ENCODE measurements around the gene CHD3.
A peak's percentile ranks its signal among the peaks of the same experiment; 100 is the strongest.

The CHD3 gene

DNA sequence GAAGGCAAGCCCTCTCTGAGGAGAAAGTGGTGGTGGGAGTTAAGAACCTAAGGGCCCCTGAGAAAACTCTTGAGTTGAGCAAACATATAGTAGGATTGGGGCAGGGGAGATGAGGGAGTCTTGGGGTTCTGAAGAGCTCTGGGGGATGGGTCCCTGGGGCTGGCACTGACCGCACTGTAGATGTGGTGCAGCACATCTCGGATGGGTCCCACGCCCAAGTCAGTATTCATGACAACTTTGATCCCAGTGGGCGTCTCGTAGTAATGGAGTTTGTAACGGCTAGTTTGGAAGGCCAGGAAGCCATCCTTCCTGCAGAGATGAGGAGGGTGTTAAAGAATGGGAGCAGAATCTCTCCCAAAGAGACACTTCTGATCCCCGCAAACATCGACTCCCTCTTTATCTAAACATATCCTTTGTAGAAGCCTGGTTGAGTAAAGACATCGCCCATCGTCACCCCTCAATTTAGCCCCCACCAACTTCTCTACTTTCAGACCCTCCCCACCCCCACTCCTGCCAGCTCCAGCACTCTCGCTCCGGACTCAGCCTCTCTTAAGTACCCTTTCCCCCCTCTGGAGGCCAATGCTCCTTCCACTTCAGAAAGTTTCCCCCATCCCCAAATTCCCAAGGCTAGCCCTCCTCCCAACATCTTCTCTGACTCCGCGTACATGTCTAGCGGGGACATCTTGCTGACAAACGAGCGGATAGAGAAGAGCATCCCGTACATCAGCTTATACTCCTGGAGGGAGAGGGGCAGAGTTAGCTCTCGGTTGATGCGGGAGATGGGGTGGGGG lies 42.4 kb downstream of the CHD3 start:
- TF ChIP-seq PRDM1 (tag by site-specific recombination; IDR thresholded peaks at IDR 0.05) (0 out of 2 replicates have a peak, but pooled peaks have one; percentile 3), ZNF544 (tag by site-specific recombination; IDR thresholded peaks at IDR 0.05) (no peak), ZNF169 (tag by site-specific recombination; IDR thresholded peaks at IDR 0.05) (0 out of 2 replicates have a peak, but pooled peaks have one; percentile 14), YY2 (tag by site-specific recombination; IDR thresholded peaks at IDR 0.05) (no peak), ZNF768 (tag by site-specific recombination; IDR thresholded peaks at IDR 0.05) (no peak), ZBTB17 (tag by site-specific recombination; IDR thresholded peaks at IDR 0.05) (peak; percentile 71), ZNF2 (tag by site-specific recombination; IDR thresholded peaks at IDR 0.05) (no peak), ZNF670 (tag by site-specific recombination; IDR thresholded peaks at IDR 0.05; ENCODE audit: low read depth) (no peak), ZNF501 (tag by site-specific recombination; IDR thresholded peaks at IDR 0.05) (0 out of 2 replicates have a peak, but pooled peaks have one; percentile 22)
- Histone ChIP-seq H3K27ac (ENCODE audit: extremely low read depth, low read depth, low read length) (peak overlapping the region; percentile 29; the same call in 1 of the 2 replicates), H3K4me3 (ENCODE audit: low read depth, low read length) (peak overlapping the region; percentile 93), H3K36me3 (ENCODE audit: control insufficient read depth in 2 of 2, insufficient read depth in 1 of 2, low read length in 2 of 2) (peaks cover 18 to 57% of the 10 kb centered on the region in 2 experiments), H3K4me1 (ENCODE audit: control insufficient read depth, insufficient read depth, low read length) (peaks cover 5% of the 10 kb centered on the region; the same call in 1 of the 2 replicates), H3K9me3 (ENCODE audit: control insufficient read depth, insufficient read depth, low read depth, low read length) (no peaks in the 10 kb centered on the region)
- ChIA-PET POLR2A (interaction anchor here (0.9 to 5.3 kb wide), 20 partner anchors 11 to 358 kb away, joined by 3 to 66 read pairs (median 4); partner anchors contain the start of genes CHD3, FXR2, KDM6B and NAA38), CTCF (interaction anchor here (0.7 to 2.4 kb wide), 11 partner anchors 9 to 211 kb away, joined by 3 to 36 read pairs (median 5); no protein-coding TSS in a partner anchor)

DNA sequence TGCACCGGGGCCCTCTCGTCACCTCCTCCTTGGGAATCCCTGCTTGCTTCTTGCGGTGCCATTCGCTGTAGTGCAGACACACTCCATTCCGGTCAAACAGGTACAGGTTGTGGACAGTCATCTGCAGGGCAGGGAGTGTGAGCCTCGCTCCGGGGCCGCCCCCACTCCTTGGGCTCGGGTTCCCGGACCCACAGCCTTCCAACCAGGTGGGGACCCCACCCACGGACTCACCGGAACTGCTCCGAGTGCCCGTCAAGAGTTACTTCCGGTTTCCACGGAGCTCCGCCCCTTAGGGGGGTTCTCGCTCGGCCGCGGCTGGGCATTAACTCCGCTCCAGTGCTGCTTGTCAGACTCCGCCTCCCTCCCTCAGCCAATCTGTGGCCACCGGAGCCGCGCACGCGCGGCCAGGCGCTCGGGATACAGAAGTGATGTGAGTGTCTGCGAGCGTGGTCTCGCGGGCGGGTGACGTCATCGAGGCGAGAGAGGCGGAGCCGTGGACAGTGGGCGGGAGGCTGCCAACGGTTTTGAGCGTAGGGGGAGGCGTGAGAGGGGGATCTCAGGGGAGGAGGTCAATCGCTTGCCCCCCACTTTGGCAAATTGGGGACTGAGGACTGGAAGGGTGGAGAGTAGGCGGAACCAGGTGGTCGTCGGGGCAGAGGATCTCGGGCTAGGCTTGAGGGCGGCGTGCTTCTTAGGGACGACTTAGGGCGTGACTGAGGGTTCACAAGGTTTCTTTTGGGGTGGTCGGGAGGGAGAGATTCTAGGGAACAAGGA lies 43.3 kb downstream of the CHD3 start, which contains the start of the genes CNTROB and TRAPPC1:
TSS of gene CNTROB (plus strand) at position 498 of the 774 bp plus-strand sequence. CDS start 874 bp downstream, outside the sequence.
TSS of gene TRAPPC1 (minus strand) at position 238 of the 774 bp plus-strand sequence. CDS start at position 121, 117 bp downstream.
- peaks cover 27 to 62% of the 10 kb centered on the region in 2 experiments for H3K36me3 ChIP-seq (ENCODE audit: control insufficient read depth in 2 of 2, insufficient read depth in 1 of 2, low read length in 2 of 2)
- no peaks in the 10 kb centered on the region for H3K9me3 ChIP-seq (ENCODE audit: control insufficient read depth, insufficient read depth, low read depth, low read length)
- H3K27ac ChIP-seq (ENCODE audit: extremely low read depth, low read depth, low read length) = peak within 1 kb of the TSS; percentile 57; the same call in 1 of the 2 replicates
- peak within 1 kb of the TSS; percentile 93 for H3K4me3 ChIP-seq (ENCODE audit: low read depth, low read length)
- peaks cover 5% of the 10 kb centered on the region; the same call in 1 of the 2 replicates for H3K4me1 ChIP-seq (ENCODE audit: control insufficient read depth, insufficient read depth, low read length)
- POLR2A ChIA-PET = interaction anchor here (0.6 to 5.3 kb wide), 29 partner anchors 9 to 528 kb away, joined by 3 to 66 read pairs (median 4); partner anchors contain the start of genes CHD3, FXR2, KDM6B and NAA38
- CTCF ChIA-PET = interaction anchor here (0.7 to 2.4 kb wide), 13 partner anchors 10 to 1479 kb away, joined by 3 to 36 read pairs (median 5); no protein-coding TSS in a partner anchor
- TF ChIP-seq ZNF140 (tag by site-specific recombination; IDR thresholded peaks at IDR 0.05) = peak; percentile 86; the same call in 1 of the 2 replicates
- TF ChIP-seq ZNF341 (tag by site-specific recombination; IDR thresholded peaks at IDR 0.05; ENCODE audit: low read depth) = 0 out of 2 replicates have a peak, but pooled peaks have one; percentile 36
- peak; percentile 95 for TF ChIP-seq ZSCAN23 (tag by site-specific recombination; IDR thresholded peaks at IDR 0.05)
- peak; percentile 90 for TF ChIP-seq ZNF324 (tag by site-specific recombination; IDR thresholded peaks at IDR 0.05)
- 0 out of 2 replicates have a peak, but pooled peaks have one; percentile 30 for TF ChIP-seq ZNF239 (tag by site-specific recombination; IDR thresholded peaks at IDR 0.05)
- TF ChIP-seq ZNF785 (tag by site-specific recombination; IDR thresholded peaks at IDR 0.05) = peak; percentile 90
- TF ChIP-seq ZNF664 (tag by site-specific recombination; IDR thresholded peaks at IDR 0.05) = no peak
- TF ChIP-seq ZNF610 (tag by site-specific recombination; IDR thresholded peaks at IDR 0.05; ENCODE audit: borderline replicate concordance) = 0 out of 2 replicates have a peak, but pooled peaks have one; percentile 62
- no peak for TF ChIP-seq ZNF157 (tag by site-specific recombination; IDR thresholded peaks at IDR 0.05)
- TF ChIP-seq, protein P1, sequence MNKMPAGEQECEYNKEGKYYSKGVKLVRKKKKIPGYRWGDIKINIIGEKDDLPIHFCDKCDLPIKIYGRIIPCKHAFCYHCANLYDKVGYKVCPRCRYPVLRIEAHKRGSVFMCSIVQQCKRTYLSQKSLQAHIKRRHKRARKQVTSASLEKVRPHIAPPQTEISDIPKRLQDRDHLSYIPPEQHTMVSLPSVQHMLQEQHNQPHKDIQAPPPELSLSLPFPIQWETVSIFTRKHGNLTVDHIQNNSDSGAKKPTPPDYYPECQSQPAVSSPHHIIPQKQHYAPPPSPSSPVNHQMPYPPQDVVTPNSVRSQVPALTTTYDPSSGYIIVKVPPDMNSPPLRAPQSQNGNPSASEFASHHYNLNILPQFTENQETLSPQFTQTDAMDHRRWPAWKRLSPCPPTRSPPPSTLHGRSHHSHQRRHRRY (tag by site-specific recombination; IDR thresholded peaks at IDR 0.05) = 0 out of 2 replicates have a peak, but pooled peaks have one; percentile 32
- TF ChIP-seq, protein P2, sequence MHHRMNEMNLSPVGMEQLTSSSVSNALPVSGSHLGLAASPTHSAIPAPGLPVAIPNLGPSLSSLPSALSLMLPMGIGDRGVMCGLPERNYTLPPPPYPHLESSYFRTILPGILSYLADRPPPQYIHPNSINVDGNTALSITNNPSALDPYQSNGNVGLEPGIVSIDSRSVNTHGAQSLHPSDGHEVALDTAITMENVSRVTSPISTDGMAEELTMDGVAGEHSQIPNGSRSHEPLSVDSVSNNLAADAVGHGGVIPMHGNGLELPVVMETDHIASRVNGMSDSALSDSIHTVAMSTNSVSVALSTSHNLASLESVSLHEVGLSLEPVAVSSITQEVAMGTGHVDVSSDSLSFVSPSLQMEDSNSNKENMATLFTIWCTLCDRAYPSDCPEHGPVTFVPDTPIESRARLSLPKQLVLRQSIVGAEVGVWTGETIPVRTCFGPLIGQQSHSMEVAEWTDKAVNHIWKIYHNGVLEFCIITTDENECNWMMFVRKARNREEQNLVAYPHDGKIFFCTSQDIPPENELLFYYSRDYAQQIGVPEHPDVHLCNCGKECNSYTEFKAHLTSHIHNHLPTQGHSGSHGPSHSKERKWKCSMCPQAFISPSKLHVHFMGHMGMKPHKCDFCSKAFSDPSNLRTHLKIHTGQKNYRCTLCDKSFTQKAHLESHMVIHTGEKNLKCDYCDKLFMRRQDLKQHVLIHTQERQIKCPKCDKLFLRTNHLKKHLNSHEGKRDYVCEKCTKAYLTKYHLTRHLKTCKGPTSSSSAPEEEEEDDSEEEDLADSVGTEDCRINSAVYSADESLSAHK (tag by site-specific recombination; IDR thresholded peaks at IDR 0.05) = peak; percentile 72
- peak; percentile 98 for TF ChIP-seq ZBTB48 (tag by site-specific recombination; IDR thresholded peaks at IDR 0.05)
- TF ChIP-seq, protein P3, sequence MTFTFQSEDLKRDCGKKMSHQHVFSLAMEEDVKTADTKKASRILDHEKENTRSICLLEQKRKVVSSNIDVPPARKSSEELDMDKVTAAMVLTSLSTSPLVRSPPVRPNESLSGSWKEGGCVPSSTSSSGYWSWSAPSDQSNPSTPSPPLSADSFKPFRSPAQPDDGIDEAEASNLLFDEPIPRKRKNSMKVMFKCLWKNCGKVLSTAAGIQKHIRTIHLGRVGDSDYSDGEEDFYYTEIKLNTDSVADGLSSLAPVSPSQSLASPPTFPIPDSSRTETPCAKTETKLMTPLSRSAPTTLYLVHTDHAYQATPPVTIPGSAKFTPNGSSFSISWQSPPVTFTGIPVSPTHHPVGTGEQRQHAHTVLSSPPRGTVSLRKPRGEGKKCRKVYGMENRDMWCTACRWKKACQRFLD (tag by site-specific recombination; IDR thresholded peaks at IDR 0.05) = no peak
- peak; percentile 94; the same call in 1 of the 2 replicates for TF ChIP-seq ZNF391 (tag by site-specific recombination; IDR thresholded peaks at IDR 0.05; ENCODE audit: borderline replicate concordance, low read depth)
- TF ChIP-seq ZNF169 (tag by site-specific recombination; IDR thresholded peaks at IDR 0.05) = peak; percentile 79; the same call in 1 of the 2 replicates
- TF ChIP-seq, protein P4, sequence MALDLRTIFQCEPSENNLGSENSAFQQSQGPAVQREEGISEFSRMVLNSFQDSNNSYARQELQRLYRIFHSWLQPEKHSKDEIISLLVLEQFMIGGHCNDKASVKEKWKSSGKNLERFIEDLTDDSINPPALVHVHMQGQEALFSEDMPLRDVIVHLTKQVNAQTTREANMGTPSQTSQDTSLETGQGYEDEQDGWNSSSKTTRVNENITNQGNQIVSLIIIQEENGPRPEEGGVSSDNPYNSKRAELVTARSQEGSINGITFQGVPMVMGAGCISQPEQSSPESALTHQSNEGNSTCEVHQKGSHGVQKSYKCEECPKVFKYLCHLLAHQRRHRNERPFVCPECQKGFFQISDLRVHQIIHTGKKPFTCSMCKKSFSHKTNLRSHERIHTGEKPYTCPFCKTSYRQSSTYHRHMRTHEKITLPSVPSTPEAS (tag by site-specific recombination; IDR thresholded peaks at IDR 0.05) = peak; percentile 27; the same call in 1 of the 2 replicates
- TF ChIP-seq ZNF366 (tag by site-specific recombination; conservative IDR thresholded peaks at IDR 0.05) = peak; percentile 75
- no peak; the same call in 1 of the 2 replicates for TF ChIP-seq MYNN (tag by site-specific recombination; IDR thresholded peaks at IDR 0.05; ENCODE audit: borderline replicate concordance)
